Fibroblast of skin of back (primary cell): ENCODE results near the gene ECPAS.

ENCODE experiments used
- DNase-seq: peaks from one replicate; pipeline ENCODE4 v3.0.0-alpha.2; 2013

Gene ECPAS

DNA sequence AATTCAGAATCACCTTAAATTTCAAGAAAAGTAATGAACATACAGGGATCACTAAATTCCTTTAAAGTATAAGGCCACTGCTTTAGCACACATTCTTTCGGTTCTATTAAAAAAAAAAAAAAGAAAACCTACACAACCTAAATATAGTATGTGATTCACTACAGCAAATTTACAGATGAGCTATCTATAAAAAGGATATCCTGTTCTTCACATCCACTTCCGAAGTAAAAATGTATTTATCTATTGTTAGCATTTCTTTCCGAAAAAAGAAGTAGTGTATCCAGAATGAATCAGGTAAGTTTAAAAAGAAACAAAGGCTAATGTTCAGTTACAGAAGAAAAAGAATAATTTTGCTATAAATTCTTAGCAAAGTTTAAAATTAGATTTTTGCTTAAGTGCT is 70.2 kb downstream of the ECPAS start:
- no peak for DNase-seq

DNA sequence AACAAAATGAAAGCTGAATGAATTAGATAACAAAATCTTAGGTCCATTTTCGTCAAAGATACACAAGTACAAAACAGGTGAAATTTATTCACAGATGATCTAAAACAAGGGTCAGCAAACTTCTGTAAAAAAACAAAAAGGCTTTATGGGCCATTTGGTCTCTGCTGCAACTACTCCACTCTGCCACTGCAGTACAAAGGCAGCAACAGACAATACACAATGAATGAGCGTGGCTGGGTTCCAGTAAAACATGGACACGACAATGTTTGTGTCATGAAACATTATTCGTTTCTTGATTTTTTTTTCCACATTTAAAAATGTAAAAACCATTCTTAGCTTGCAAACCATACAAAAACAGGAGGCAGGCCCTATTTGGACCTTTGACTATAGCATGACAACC is 71.9 kb downstream of the ECPAS start:
- no peak for DNase-seq

DNA sequence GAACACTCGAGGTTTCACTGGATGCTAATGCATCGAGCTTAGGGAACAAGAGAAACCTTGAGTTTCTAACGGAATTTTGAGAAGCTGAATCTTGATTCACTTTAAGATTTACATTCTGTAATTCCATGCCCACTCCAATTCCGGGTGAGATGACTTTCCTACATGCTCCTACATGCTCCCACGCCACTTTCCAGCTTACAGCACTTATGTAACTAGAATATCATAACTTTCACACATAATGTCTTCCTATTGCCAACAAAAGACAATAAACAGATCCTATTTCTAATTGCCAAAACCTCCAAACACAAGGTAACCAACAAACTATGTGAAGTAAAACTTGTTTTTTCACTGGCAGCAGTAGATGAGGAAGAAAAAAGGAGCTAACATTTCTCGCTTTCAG is 72.9 kb downstream of the ECPAS start:
- DNase-seq = no peak

DNA sequence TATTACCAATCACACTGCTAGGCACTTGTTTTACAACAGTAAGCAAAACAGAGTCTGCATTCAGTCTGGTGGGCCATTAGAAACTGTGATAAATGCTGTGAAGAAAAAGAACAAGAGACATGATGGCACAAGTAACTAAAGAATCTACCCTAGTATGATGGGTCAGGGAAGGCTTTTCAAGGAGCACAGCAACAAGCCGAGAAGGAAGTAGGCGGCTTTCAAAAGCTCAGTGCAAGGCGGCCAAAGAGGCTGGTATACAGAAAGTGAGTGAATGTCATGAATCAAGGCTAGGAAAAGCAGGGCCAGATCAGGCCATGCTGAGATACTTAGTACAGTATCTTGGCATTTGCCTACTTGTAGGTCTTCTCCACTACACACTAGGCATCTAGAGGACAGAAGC is 76.4 kb downstream of the ECPAS start:
- DNase-seq = no peak

DNA sequence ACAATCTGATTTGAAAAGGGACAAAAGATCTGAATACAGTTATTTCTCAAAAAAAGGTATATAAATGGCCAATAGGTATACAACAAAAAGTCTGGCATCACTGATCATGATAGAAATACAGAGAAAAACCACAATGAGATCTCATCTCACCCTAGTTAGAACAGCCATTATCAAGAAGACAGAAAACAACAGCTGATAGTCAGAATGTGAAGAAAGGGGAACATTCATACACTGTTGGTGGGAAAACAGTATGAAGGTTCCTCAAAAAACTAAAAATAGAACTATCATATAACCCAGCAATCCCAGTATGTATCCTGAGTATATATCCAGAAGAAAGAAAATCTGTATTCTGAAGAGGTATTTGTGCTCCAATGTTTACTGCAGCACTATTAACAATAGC is 78.5 kb downstream of the ECPAS start:
- DNase-seq = no peak

DNA sequence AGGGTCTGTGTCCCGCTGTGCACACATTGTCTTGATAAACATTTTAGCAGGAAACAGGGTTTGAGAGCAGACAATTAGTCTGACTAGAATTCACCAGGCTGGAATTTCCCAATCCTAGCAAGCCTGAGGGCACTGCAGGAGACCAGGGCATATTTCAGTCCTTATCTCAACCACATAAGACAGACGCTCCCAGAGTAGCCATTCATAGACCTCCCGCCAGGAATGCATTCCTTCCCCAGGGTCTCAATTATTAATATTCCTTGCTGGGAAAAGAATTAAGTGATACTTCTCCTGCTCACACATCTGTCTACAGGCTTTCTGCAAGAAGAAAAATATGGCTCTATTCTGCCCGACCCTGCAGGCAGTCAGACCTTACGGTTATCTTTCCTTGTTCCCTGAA is 82.7 kb downstream of the ECPAS start:
- DNase-seq = peak; percentile 4

DNA sequence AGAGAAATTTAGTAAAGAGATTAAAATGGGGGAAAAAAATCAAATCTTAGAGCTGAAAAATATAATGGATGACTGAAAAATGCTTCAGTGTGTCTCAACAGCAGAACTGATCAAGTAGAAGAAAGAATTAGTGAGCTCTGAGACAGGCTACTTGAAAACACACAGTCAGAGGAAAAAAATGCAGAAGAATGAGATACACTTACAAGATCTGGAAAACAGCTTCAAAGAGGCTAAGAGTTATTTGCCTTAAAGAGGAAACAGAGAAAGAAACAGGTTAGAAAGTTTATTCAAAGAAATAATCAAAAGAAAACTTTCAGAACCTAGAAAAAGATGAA is 83.7 kb downstream of the ECPAS start:
- peak; percentile 17 for DNase-seq

DNA sequence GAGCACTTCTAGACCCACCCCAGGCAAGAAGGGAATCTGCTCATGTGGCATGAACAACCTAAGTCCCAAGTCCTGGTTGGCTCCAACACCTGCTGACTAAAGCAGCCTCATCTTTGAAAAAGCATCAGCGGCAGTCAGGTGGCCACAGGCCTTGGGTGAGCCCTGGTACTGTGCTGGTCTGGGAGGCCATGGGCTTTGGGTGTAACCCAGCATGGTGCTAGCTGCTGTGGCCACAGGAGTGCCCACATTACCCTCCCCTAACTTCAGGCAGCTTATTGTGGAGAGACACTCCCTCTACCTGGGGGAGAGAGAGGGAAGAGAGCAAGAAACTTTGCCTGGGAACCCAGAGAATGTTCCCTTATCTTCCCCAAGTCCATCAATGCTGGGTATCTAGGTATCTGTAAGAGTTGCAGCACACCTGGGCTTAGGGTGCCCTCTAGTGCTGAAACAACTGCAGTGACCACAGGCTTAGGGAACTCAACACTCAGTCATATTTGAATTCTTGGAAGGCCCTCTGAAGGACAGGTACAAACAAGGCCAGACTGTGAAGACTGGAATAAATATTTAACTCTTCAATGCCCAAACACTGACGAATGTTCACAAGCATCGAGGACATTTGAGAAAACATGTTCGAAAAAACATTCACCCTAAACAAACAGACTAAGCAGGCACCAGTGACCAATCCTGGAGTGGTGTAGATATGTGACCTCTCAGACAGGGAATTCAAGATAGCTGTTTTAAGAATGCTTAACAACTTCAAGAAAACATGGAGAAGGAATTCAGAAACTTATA is 84.2 kb downstream of the ECPAS start:
- DNase-seq = peak; percentile 8

DNA sequence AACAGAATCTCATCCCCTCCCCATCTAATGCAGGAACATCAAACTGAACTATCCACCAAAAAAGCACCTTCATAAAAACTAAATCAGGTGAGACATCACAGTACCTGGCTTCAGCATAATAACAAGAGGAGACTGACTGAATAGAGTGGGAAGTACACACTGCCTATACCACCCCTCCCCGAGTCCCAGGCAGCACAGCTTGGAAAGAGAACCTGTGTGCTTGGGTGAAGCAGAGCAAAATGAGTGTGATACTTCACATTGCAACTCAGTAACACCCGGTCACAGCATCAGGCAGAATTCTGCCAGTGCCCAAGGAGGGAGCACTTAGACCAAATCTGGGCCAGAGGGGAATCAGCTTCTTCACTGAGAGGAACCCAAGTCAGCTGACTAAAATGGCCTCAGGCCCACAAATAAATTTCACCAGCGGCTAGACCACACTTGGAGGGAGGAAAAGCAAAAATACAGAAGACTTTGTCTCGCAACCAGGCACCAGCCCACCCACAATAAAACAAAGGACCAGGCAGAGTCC is 84.9 kb downstream of the ECPAS start:
- DNase-seq = no peak

DNA sequence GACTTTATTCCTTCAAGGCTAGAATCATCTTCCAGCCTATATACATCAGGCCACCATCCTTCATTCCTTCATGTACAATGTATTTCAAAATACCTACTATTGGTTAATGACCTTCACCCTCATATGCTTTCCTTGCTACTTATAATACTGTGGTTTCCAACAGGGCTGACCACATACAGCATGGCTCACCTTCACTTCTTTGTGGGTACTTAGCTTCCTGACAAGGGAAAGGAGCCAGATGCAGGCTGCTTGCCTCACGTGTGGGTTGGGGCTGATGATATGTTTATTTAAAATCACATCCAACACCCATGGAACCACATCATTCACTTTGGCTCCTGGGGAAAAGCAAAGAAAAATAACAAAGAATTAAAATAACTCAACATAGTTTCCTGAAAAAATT is 90.2 kb downstream of the ECPAS start:
- DNase-seq = no peak

DNA sequence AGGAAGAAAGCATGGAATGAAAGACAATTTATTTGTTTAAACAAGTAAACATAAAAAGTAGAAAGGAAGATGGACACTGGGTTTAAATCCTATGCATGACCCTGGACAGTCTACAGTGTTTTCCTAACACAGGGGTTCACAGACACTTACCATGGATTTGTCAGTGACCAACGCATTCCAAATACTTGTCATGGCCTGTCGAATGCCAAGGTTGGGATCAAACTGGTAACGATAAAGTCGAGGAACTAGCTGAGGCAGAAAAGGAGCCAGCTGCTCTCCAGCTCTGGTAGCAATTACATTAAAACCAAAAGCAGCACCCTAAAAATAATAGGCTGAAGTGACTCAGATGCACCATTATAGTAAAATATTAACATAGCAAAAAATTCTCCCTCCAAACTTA is 94.8 kb downstream of the ECPAS start:
- DNase-seq = no peak

DNA sequence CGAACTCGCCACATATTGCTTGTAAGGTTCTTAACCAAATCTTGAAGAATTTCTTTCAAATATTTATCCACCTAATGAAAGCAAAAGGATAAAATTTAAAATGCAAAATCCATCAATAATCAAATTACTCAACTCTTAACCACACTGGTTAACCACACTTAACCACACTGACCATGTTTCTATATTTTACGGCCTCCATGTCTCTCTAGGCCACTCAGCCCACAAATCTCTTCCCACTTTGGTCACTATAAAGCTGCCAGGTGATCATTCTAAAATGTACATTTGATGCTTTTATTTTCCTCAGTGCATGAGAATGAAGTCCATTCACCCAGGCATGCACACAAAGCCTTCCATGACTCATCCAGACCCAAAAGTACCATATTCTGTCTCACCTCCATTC is 97.8 kb downstream of the ECPAS start:
- DNase-seq = no peak

DNA sequence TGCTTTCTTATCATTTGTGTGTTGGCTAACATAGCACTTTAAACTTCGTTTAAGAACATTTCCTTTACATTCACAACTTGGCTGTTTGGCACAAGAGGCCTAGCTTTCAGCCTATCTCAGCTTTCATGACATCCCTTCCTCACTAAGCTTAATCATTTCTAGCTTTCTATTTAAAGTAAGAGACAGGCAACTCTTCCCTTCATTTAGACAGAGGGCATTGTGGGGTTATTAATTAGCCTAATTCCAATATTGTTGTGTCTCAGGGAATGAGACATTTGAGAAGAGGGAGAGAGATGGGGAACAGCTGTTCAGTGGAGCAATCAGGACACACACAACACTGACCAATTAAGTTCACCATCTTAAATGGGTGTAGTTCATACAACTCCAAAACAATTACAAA is 103.2 kb downstream of the ECPAS start:
- DNase-seq = no peak

DNA sequence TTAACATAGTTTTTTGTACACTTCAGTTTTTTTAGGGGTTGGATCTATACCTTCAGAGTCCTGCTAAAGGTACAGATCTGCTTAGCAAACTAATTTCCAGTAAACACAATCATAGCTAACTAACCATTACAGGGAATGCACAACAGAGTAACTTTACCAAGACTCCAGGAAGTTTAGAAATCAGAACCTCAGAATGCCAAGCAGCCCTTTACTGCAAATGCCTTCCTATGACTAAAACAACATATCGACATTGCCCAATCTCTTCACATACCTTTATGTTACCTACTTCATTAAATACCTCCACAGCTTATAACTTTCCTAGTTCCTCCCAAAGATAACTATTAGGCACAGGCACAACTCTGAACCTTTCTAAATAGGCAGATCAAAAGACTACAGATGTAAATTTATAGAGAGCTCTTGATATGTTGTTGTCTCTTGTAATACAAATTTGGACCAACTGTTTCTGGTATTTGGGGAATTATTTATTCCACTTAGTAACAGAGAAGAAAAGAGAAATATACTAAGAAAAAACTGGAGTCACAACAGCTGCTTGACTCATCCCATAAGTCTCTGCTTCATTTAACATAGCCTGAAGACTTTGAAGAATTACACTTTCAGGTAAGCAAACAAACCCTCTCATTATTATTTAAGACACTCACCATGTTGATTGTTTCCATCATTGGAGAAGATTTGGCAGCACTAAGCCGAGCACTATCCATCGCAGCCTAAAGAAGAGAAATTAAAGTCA is 108.2 kb downstream of the ECPAS start:
- DNase-seq = peak; percentile 12

DNA sequence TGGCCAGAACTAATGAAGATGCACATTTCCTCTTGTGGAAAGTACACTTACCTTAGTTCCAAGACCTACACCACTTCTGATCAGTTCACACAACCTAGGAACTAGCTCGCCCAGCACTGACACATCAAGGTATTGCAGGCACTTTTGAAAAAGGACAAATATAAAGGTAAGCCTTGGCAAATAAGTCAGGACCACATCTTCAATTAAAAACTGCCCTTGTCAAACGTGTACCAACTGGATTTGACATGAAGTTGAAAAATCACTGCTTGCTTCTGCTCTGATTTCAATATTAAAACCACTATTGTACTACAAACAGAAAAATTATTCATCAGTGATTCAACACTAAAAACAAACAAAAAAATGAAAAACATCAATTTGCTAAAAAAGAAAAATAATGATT is 109.1 kb downstream of the ECPAS start:
- DNase-seq = no peak

DNA sequence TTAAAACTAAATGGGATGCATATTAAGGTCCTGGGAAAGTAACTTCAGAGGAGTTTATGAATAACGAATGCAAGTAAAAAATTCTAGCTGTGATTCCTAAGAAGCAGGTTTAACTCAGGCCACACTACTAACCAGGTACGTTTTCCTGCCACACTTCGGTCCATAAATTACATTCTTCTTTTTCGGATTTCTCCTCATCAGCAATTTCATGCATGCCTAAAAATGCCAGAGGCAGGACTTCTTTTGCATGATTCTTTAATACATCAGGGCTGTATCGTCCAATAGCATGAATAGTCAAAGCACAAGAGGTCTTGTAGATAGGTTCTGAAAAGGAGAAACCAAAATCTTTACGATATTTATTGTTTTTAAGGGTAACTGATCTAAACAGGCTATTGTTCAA is 111.9 kb downstream of the ECPAS start:
- no peak for DNase-seq

DNA sequence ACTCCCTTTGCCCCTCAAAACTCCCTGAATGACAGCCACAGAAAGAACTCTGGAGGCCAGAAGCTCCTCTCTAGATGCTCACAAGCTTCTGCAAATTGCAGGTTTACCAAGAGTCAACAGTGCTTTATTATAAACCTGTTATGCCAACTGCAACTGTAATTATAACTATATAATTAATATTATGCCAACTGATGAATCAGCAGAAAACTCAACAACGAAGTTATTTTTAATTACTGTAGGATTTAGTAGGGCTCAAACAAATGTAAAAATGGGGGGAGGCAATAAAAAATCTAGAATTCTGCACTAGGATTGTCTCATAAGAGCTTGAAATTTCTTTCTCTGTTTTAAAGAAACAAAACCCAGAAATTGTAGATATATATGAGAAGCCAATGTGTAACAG is 117.2 kb downstream of the ECPAS start:
- DNase-seq = no peak

DNA sequence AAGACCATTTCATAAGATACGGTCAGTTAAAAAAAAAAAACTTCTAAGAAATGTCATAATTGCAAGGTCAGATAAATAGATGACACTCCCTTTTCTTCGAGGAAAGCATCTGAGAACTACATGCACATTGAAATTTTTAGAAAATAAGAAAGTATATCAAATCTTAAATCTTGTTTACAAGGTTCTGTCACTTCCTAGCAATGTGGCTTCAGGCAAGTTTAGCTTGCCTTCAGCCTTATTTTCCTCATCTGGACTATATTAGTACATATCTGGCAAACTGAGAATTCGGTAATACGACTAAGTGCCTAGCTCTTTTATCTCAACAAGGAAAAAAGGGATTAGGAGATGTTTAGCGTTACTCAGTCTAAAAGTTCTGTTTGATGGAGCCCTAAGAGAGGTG is 121.7 kb downstream of the ECPAS start:
- DNase-seq = no peak

DNA sequence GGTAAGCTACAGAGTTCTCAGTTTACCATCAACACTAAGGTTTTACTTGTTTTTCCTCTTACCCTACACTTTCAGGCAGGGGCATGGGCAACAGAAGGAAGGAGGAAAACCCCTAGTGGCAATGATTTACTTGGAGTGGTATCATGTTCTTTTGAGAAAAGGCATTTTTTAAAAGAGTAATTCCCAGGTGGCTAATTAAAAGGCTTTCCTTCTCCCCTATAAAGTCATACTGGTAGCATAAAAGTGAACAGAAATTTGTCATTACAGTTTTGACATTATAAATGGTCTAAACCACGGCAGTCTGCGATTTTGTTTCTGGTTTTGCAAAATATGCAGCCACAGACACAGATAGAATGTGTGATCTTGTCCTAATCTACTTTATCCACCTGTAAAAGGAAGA is 123.3 kb downstream of the ECPAS start:
- no peak for DNase-seq

DNA sequence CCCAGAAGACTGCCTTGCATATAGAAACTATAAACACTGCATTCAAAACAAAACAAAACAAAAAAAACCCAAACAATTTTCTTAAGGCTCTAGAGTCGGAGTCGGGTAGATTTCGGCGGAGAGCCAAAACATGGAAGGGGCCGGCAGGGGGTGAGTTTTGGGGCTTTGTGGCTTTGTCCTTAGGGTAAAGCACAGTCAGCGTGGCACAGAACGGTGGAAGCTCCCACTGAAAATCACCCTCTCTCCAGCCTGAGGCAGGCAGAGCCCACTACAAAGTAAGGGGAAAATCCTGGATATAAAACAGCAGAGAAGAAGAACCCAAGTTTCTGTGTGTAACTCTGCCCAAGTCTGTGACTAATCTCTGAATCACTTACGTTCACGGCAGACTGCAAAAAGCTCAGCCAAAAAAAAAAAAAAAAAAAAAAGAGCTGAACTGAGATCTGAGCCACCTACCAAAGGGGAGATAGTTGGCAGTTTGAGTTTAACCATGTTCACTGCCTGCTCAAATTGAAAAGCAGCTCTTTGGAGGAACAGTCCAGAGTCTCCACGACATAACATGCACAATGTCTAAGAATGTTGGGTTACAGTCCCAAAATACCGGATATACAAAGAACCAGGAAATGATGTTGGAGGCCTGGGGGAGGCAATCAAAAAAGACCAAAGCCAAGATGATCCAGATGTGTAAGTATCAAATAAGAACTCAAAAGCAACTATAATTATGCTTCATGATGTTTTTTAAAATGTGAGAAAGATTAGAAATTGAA is 127.5 kb downstream of the ECPAS start:
- peak; percentile 90 for DNase-seq

DNA sequence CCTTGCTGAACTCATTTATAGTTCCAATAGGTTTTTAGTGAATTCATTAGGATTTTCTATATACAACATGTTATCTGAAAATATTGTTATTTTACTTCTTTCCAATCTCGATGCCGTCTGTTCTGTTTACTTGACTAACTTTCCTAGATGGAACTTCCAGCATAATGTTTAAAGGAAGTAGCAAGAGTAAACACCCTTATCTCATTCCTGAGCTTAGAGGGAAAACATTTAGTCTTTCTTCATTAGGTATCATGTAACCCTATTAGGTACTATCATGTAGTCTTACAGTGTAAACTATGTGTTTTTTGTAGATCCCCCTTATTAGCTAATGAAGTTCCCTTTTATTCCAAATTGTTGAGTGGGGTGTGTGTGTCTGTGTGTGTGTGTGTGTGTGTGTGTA is 131.6 kb downstream of the ECPAS start:
- no peak for DNase-seq

DNA sequence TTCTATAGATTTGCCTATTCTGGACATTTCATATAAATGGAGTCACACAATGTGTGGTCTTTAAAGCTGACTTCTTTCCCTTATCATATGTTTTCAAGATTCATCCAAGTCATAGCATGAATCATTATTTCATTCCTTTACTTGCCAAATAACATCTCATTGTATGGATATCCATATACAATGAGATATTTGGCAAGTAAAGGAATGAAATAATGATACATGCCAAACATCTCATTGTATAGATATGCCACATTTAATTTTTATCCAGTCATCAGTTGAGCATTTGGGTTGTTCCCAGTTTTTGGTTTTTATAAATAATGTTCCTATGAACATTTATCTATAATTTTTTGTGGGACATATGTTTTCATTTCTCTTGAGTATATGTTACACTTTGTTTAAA is 133.6 kb downstream of the ECPAS start:
- DNase-seq = peak; percentile 65

DNA sequence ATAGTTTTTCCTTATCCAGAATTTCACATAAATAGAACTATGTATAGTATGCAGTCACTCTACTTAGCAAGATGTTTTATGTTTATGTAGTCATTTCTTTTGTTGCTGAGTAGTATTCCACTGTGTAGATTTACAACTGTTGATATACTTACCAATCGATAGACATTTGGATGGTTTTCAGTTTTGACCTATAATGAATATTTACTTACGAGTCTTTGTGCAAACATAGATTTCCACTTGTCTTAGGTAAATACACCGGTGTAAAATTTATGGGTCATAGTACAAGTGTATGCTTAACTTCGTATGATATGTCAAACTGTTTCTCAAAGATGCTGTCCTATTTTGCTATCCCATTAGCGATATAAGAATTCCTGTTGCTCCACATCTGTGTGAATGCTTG is 134.4 kb downstream of the ECPAS start:
- no peak for DNase-seq
